Activated naive CD8-positive, alpha-beta T cell treated with anti-CD3 and anti-CD28 coated beads, Interleukin-2, amount 10 ng/mL, durations not matched to agents 7 days and 5 days (primary cell): Measurements from ENCODE around the gene NKAIN4. TPM values are rescaled to one million over a fixed set of nuclear protein-coding genes. Genes with fewer than 3 reads are reported as not detected.
"Not testable (repeated sequence)": the region's sequence is repeated elsewhere in the genome, so short reads cannot be mapped to it uniquely, and the experiment has no call there.

Experiments
- ATAC-seq: fragments of 150-1000 bp; cut with Tn5 transposase; one replicate; pipeline ENCODE4 v1.10.0; 2021; ENCODE audit warnings: low read depth, moderate library complexity
- POLR2A ChIA-PET: fragments of 350-600 bp; sonication (Branson Sonifier 250); formaldehyde crosslinking; loops from one replicate; lab custom pipeline; 2021; ENCODE audit warnings: antibody characterized with exemption; lab: Charles Lee
- DNase-seq: peaks from one replicate; pipeline ENCODE4 v3.0.0; 2021
- H3K27ac Mint-ChIP-seq: one replicate; pipeline ENCODE4 v1.8.0; 2022; ENCODE audit warnings: mild to moderate bottlenecking, mixed read lengths
- H3K27me3 Mint-ChIP-seq: one replicate; pipeline ENCODE4 v1.8.0; 2022; ENCODE audit warnings: mild to moderate bottlenecking, moderate library complexity, mixed read lengths
- H3K36me3 Mint-ChIP-seq: one replicate; pipeline ENCODE4 v1.8.0; 2021; ENCODE audit warnings: mild to moderate bottlenecking, mixed read lengths
- H3K4me1 Mint-ChIP-seq: one replicate; pipeline ENCODE4 v1.8.0; 2021; ENCODE audit warnings: mixed read lengths
- H3K4me3 Mint-ChIP-seq: one replicate; pipeline ENCODE4 v1.8.0; 2022; ENCODE audit warnings: mild to moderate bottlenecking, moderate library complexity, mixed read lengths
- H3K9me3 Mint-ChIP-seq: one replicate; pipeline ENCODE4 v1.8.0; 2021; ENCODE audit warnings: mixed read lengths
- total RNA-seq, 2 experiments: library from RNA; stranded (reverse); gene quantifications; one replicate each; pipeline ENCODE4 v1.2.3, GENCODE V29; 2021

Gene NKAIN4
- total RNA-seq, 2 experiments from 2014 or later: not detected

DNA sequence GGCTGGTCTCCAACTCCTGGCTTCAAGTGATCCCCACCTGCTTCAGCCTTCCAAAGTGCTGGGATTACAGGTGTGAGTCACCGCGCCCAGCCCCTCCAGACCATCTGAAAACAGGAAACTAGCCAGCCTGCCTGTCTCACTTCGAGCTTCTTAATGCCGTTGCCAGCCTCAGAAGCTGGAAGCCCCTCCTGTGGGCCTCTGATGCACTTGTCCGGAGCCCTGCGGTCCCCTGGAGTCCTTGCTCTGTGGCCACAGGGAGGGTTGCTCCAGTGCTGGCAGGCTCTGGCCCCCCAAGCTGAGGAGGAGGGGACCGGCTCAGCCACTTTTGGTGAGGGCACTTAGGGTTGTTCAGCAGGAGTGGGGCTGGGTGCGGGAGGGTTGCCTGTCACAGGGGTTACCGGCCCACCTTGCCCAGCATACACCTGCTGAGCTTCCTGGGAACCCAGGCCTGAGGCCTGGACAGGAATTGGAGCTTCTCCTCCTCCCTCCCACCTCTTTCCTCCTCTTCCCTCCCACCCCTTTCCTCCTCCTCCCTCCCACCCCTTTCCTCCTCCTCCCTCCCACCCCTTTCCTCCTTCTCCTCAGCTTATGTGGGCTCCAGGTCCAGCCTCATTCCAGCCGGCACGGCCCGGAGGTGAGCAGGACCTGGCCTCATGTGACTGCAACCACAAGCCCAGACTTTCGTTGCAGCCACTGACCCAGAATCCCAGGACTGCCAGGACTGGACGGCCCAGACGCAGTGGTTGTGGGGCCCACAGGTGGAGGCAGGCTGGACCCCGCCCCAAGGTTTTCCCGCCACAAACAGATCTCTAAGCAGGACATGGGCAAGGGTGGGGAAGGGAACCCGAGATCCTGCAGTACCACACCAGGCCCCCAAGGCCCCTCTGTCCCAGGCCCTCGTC is 28.0 kb downstream of the NKAIN4 start:
- H3K27ac Mint-ChIP-seq: no peak overlapping the region

DNA sequence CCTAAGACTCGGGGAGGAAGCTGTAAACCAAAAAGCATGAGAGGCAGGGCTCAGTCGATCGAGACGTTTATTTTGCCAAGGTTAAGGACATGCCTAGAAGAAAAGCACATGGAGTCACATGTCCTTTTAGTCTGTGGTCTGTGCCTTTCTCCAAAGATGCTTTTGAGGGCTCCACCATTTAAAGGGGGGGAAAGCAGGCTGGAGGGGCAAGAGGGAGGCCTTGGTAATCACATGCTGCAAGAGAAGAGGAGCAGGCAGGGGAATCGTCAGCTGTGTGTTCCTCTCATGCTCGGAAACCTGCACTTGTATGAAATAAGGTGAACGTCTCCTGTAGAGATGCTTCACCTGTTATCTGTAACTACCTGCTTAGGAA is 29.2 kb downstream of the NKAIN4 start:
- Mint-ChIP-seq H3K27ac (no peak overlapping the region), H3K27me3 (peaks cover 16% of the 10 kb centered on the region), H3K9me3 (no peaks in the 10 kb centered on the region), H3K4me1 (no peaks in the 10 kb centered on the region), H3K36me3 (no peaks in the 10 kb centered on the region), H3K4me3 (no peak overlapping the region)
- DNase-seq (no peak), ATAC-seq (no peak)
- POLR2A ChIA-PET: no interaction called here

More for the DNA sequence above, 28.0 kb downstream of the NKAIN4 start:
- peaks cover 23% of the 10 kb centered on the region for H3K27me3 Mint-ChIP-seq
- no peaks in the 10 kb centered on the region for H3K4me1 Mint-ChIP-seq
- POLR2A ChIA-PET: no interaction called here
- H3K36me3 Mint-ChIP-seq: no peaks in the 10 kb centered on the region
- DNase-seq: no peak
- no peak overlapping the region for H3K4me3 Mint-ChIP-seq
- no peak for ATAC-seq
- no peaks in the 10 kb centered on the region for H3K9me3 Mint-ChIP-seq

- ATAC-seq (no peak), DNase-seq (no peak)
- Mint-ChIP-seq H3K4me1 (no peaks in the 10 kb centered on the region), H3K27me3 (peaks cover 13% of the 10 kb centered on the region), H3K9me3 (no peaks in the 10 kb centered on the region), H3K36me3 (no peaks in the 10 kb centered on the region), H3K4me3 (no peak overlapping the region), H3K27ac (no peak overlapping the region)
- POLR2A ChIA-PET: no interaction called here
These were observed 29.7 kb downstream of the NKAIN4 start for GRCh38 chr20:63224412-63225081.

GRCh38 chr20:63223826-63224207 is 30.4 kb downstream of the NKAIN4 start:
- Mint-ChIP-seq H3K27me3 (peaks cover 9% of the 10 kb centered on the region), H3K36me3 (no peaks in the 10 kb centered on the region), H3K4me3 (no peak overlapping the region), H3K27ac (no peak overlapping the region), H3K9me3 (no peaks in the 10 kb centered on the region), H3K4me1 (no peaks in the 10 kb centered on the region)
- DNase-seq (no peak), ATAC-seq (no peak)
- POLR2A ChIA-PET: interaction anchor here (1.3 kb wide), 1 partner anchor 9 kb away, joined by 7 read pairs; no protein-coding TSS in a partner anchor

- H3K4me3 Mint-ChIP-seq: no peak overlapping the region
- no peak overlapping the region for H3K27ac Mint-ChIP-seq
- H3K4me1 Mint-ChIP-seq: no peaks in the 10 kb centered on the region
- no peaks in the 10 kb centered on the region for H3K36me3 Mint-ChIP-seq
- no peaks in the 10 kb centered on the region for H3K9me3 Mint-ChIP-seq
- POLR2A ChIA-PET: interaction anchor here (1.3 kb wide), 1 partner anchor 8 kb away, joined by 7 read pairs; no protein-coding TSS in a partner anchor
- ATAC-seq (peak; percentile 62), DNase-seq (peak; percentile 56)
- peaks cover 7% of the 10 kb centered on the region for H3K27me3 Mint-ChIP-seq
These were observed 31.0 kb downstream of the NKAIN4 start for GRCh38 chr20:63223121-63223825.

GRCh38 chr20:63222541-63222940 is 31.7 kb downstream of the NKAIN4 start:
- POLR2A ChIA-PET: interaction anchor here (1.3 kb wide), 1 partner anchor 8 kb away, joined by 7 read pairs; no protein-coding TSS in a partner anchor
- H3K4me1 Mint-ChIP-seq: no peaks in the 10 kb centered on the region
- H3K36me3 Mint-ChIP-seq: no peaks in the 10 kb centered on the region
- DNase-seq (no peak), ATAC-seq (no peak)
- H3K9me3 Mint-ChIP-seq: no peaks in the 10 kb centered on the region
- peaks cover 4% of the 10 kb centered on the region for H3K27me3 Mint-ChIP-seq
- H3K27ac Mint-ChIP-seq: no peak overlapping the region
- H3K4me3 Mint-ChIP-seq: no peak overlapping the region

DNA sequence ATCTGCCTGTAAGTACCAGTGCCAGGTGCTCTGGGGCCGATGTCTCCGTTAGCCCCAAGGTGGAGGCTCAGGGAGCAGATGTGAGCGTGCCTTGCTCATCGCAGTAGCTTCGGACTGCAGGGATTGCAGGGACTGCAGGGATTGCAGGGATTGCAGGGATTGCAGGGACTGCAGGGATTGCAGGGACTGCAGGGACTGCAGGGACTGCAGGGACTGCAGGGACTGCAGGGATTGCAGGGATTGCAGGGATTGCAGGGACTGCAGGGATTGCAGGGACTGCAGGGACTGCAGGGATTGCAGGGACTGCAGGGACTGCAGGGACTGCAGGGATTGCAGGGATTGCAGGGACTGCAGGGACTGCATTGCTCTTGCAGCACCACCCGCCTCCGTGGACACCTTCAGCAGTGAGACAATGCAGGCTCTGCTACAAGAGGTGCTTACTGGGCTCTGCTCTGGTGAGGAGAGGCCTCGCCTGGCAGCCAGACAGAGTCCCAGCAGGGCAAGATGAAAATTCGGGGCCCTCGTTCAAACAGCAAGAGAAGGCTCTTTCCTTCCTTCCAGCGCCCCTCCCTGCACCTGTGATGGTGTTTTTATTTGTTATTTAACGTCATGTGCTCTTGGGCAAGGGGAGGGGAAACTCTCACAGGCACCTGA is 32.7 kb downstream of the NKAIN4 start:
- DNase-seq, H3K27me3 Mint-ChIP-seq, H3K27ac Mint-ChIP-seq, POLR2A ChIA-PET, H3K36me3 Mint-ChIP-seq, H3K9me3 Mint-ChIP-seq, H3K4me1 Mint-ChIP-seq, ATAC-seq, H3K4me3 Mint-ChIP-seq: not testable (repeated sequence)

DNA sequence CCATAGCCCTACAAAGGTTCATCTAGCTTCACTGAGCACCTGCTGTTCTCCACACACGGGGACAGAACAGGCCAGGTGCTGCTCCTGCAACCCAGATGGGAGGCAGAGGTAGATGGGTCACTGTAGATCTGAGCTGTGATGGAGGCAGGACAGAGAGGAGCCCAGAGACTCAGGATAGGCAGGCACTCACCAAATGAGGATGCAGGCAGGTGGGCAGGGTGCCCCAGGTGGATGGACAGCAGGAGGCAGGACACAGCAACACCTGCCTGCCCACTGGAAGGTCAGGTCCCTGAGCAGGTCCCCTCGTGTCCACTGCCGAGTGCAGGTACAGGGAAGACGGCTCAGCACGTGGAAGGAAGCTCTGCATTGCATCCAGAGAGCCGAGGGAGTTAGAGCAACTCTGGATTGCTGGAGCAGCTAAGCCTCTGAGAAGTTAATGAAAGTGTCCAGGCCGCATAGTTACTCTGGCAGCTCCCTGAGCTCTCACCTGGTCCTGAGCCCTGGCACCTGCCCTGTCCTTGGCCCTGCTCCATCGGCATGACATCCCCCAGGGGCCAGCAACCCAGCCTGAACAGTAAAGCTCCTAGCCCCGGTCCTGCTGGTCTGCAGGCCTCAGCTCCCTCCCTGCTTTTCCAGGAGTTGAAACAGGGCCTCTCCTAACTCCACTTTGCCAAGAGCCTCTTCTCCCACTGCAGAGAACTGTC is 33.4 kb downstream of the NKAIN4 start:
- no peaks in the 10 kb centered on the region for H3K9me3 Mint-ChIP-seq
- no peak overlapping the region for H3K27ac Mint-ChIP-seq
- H3K4me3 Mint-ChIP-seq: no peak overlapping the region
- ATAC-seq (no peak), DNase-seq (no peak)
- no peaks in the 10 kb centered on the region for H3K36me3 Mint-ChIP-seq
- peaks cover 4% of the 10 kb centered on the region for H3K27me3 Mint-ChIP-seq
- H3K4me1 Mint-ChIP-seq: peaks cover 5% of the 10 kb centered on the region
- POLR2A ChIA-PET: no interaction called here

- Mint-ChIP-seq H3K9me3 (no peaks in the 10 kb centered on the region), H3K4me3 (no peak overlapping the region), H3K4me1 (peaks cover 9% of the 10 kb centered on the region), H3K36me3 (no peaks in the 10 kb centered on the region), H3K27me3 (peaks cover 4% of the 10 kb centered on the region), H3K27ac (no peak overlapping the region)
- DNase-seq (no peak), ATAC-seq (no peak)
- POLR2A ChIA-PET: no interaction called here
These were observed 34.3 kb downstream of the NKAIN4 start for GRCh38 chr20:63219866-63220521.

GRCh38 chr20:63219447-63219821 is 34.8 kb downstream of the NKAIN4 start:
- Mint-ChIP-seq H3K27me3 (peaks cover 4% of the 10 kb centered on the region), H3K27ac (no peak overlapping the region), H3K4me3 (no peak overlapping the region), H3K4me1 (peaks cover 13% of the 10 kb centered on the region), H3K9me3 (no peaks in the 10 kb centered on the region), H3K36me3 (peaks cover under 1% of the 10 kb centered on the region)
- POLR2A ChIA-PET: no interaction called here
- ATAC-seq (no peak), DNase-seq (no peak)

- H3K36me3 Mint-ChIP-seq: peaks cover 4% of the 10 kb centered on the region
- H3K27me3 Mint-ChIP-seq: peaks cover 4% of the 10 kb centered on the region
- POLR2A ChIA-PET: no interaction called here
- ATAC-seq (no peak), DNase-seq (no peak)
- H3K27ac Mint-ChIP-seq: no peak overlapping the region
- peaks cover 18% of the 10 kb centered on the region for H3K4me1 Mint-ChIP-seq
- H3K9me3 Mint-ChIP-seq: no peaks in the 10 kb centered on the region
- no peak overlapping the region for H3K4me3 Mint-ChIP-seq
These were observed 35.4 kb downstream of the NKAIN4 start for GRCh38 chr20:63218701-63219446.

GRCh38 chr20:63217706-63218105 is 36.6 kb downstream of the NKAIN4 start:
- Mint-ChIP-seq H3K27me3 (peaks cover 4% of the 10 kb centered on the region), H3K4me1 (peaks cover 26% of the 10 kb centered on the region), H3K27ac (no peak overlapping the region), H3K4me3 (no peak overlapping the region), H3K36me3 (peaks cover 6% of the 10 kb centered on the region), H3K9me3 (no peaks in the 10 kb centered on the region)
- DNase-seq (no peak), ATAC-seq (no peak)
- POLR2A ChIA-PET: no interaction called here
